Colonic mucosa (tissue), 4 donors: ENCODE measurements around the gene ROBO1. TPM values are rescaled to one million over a fixed set of nuclear protein-coding genes. Genes with fewer than 3 reads are reported as not detected.

Experiments
- DNase-seq: peaks from one replicate; pipeline ENCODE4 v3.0.0-alpha.2; 2020
- H3K27ac ChIP-seq: fragments of 200-600 bp; one replicate; pipeline ENCODE4 v1.8.0; 2021
- H3K27me3 ChIP-seq: fragments of 200-600 bp; one replicate; pipeline ENCODE4 v1.8.0; 2021
- H3K36me3 ChIP-seq: fragments of 200-600 bp; one replicate; pipeline ENCODE4 v1.8.0; 2021
- H3K4me1 ChIP-seq: fragments of 200-600 bp; one replicate; pipeline ENCODE4 v1.8.0; 2021; ENCODE audit warnings: mild to moderate bottlenecking
- H3K4me3 ChIP-seq: fragments of 200-600 bp; one replicate; pipeline ENCODE4 v1.8.0; 2021
- H3K9ac ChIP-seq, 2 donors: one replicate each; pipeline ENCODE4 v1.7.0; 2013; ENCODE audit warnings: control low read depth in 2 of 2, low read depth in 2 of 2, low read length in 2 of 2
- H3K9me3 ChIP-seq: fragments of 200-600 bp; one replicate; pipeline ENCODE4 v1.8.0; 2021
- intact Hi-C: fragments of 100-400 bp; cut with DNase I; formaldehyde crosslinking; loops from one replicate; pipeline ENCODE4 v1.14.1; 2022
- total RNA-seq, 2 donors: library from RNA; stranded (reverse); fragmentation: NEBNext Ultra II Directional in 1 of 2; extraction: Animal tissue kit (Norgen Biotek cat#: 25700) in 1 of 2; gene quantifications; one replicate each; pipeline ENCODE4 v1.2.1, GENCODE V29; 2021
- TF ChIP-seq, protein P1 (sequence below): fragments of 200-600 bp; IDR thresholded peaks from one replicate; pipeline ENCODE4 v1.8.0; 2022; ENCODE audit warnings: antibody characterized with exemption, mild to moderate bottlenecking
- donor health status: healthy.
- donor health status: DM: no; HTN: no; CAD: no.
- donor health status: DM: no; HTN: no; CAD: no.

Gene ROBO1
- total RNA-seq, 2 donors from 2014 or later = 8.1 to 9.4 TPM

DNA sequence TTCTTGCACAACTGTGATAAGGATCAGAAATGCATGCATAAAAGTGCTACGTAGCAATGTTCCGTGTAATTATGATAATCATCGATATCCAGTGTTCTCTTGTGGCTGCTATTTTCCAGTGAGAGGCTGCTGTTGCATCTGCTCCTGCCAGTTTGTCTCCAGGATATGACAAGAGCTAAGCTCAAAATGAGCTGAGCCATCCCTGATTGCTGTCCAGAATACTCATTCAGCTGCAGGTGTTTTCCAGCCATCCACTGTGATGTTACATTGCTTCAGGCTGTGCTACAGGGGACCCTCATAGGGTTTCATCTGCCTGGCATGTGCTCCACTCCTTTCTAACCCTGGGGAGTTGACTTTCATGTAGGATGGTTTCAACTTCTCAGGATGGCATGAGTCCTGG lies 976.0 kb downstream of the ROBO1 start:
- intact Hi-C loops = no loop called here
- TF ChIP-seq, protein P1, sequence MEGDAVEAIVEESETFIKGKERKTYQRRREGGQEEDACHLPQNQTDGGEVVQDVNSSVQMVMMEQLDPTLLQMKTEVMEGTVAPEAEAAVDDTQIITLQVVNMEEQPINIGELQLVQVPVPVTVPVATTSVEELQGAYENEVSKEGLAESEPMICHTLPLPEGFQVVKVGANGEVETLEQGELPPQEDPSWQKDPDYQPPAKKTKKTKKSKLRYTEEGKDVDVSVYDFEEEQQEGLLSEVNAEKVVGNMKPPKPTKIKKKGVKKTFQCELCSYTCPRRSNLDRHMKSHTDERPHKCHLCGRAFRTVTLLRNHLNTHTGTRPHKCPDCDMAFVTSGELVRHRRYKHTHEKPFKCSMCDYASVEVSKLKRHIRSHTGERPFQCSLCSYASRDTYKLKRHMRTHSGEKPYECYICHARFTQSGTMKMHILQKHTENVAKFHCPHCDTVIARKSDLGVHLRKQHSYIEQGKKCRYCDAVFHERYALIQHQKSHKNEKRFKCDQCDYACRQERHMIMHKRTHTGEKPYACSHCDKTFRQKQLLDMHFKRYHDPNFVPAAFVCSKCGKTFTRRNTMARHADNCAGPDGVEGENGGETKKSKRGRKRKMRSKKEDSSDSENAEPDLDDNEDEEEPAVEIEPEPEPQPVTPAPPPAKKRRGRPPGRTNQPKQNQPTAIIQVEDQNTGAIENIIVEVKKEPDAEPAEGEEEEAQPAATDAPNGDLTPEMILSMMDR = no peak
- Histone ChIP-seq H3K9ac (no peak overlapping the region), H3K27ac (no peak overlapping the region), H3K4me1 (no peaks in the 10 kb centered on the region), H3K9me3 (no peaks in the 10 kb centered on the region), H3K4me3 (no peak overlapping the region), H3K36me3 (no peaks in the 10 kb centered on the region), H3K27me3 (no peaks in the 10 kb centered on the region)
- no peak for DNase-seq

DNA sequence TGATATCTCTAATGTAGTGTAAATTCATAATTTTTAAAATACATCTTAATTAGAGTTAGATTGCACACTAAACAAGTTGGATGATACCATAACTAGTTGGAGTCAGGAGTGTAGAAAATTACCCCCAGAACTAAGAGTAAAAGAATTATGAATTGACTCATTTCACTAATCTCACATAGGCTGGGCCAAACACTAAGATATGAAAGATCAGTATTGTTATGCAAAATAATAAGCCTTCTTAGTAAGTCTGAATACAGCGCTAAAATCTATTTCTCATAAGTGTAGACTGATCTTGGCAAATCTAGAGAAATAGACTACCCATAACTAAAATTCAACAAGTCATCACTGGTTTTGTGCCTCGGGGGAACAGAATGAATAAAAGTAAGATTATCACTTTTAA lies 979.0 kb downstream of the ROBO1 start:
- no peak overlapping the region for H3K27ac ChIP-seq
- DNase-seq = no peak
- H3K9ac ChIP-seq = no peak overlapping the region
- no peaks in the 10 kb centered on the region for H3K9me3 ChIP-seq
- no peak overlapping the region for H3K4me3 ChIP-seq
- intact Hi-C loops = no loop called here
- H3K36me3 ChIP-seq = no peaks in the 10 kb centered on the region
- TF ChIP-seq, protein P1 = no peak
- no peaks in the 10 kb centered on the region for H3K4me1 ChIP-seq
- H3K27me3 ChIP-seq = no peaks in the 10 kb centered on the region

DNA sequence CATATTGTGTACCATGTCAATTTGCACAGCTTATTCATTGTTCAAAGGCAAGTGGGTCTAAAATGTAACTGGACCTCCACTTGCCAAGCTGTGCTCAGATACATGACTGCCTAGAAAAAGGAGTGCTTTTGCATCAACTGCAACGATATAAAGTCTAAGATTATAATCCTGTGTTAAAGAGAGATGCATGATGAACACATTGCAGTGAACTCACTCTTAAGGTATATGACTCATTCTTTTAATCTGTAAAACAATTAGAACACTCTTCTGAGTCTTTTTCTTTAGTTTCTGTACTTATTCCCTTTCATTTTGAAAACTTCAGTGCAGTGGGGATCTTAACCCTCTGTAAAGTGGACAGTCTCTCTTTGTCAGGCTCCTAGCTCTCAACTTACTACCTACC lies 982.8 kb downstream of the ROBO1 start:
- no peak overlapping the region for H3K4me3 ChIP-seq
- H3K9ac ChIP-seq = no peak overlapping the region
- DNase-seq = no peak
- H3K27ac ChIP-seq = no peak overlapping the region
- TF ChIP-seq, protein P1 = no peak
- H3K36me3 ChIP-seq = no peaks in the 10 kb centered on the region
- no peaks in the 10 kb centered on the region for H3K27me3 ChIP-seq
- intact Hi-C loops = no loop called here
- H3K9me3 ChIP-seq = no peaks in the 10 kb centered on the region
- no peaks in the 10 kb centered on the region for H3K4me1 ChIP-seq

DNA sequence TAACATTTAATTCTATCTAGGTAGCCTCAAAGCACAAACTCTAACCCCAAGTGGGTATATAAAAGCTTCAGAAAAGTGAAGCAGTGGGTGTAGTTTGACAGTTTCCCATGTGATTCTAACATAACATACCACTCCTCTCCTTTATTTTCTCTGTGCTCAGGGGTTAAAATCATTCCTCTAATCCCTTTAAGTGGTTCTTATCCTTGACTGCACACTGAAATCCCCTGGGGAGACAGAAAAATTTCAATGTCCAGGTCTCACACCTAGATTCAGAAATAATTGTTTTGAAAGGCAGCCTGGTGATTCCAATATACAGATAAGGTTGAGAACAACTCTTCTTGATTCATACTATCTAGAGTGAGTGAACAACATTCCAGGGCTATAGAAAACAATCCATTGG lies 986.4 kb downstream of the ROBO1 start:
- intact Hi-C loops = no loop called here
- H3K9me3 ChIP-seq = no peaks in the 10 kb centered on the region
- H3K27ac ChIP-seq = no peak overlapping the region
- DNase-seq = no peak
- TF ChIP-seq, protein P1 = no peak
- no peaks in the 10 kb centered on the region for H3K27me3 ChIP-seq
- H3K4me3 ChIP-seq = no peak overlapping the region
- H3K9ac ChIP-seq = no peak overlapping the region
- no peaks in the 10 kb centered on the region for H3K4me1 ChIP-seq
- H3K36me3 ChIP-seq = no peaks in the 10 kb centered on the region

DNA sequence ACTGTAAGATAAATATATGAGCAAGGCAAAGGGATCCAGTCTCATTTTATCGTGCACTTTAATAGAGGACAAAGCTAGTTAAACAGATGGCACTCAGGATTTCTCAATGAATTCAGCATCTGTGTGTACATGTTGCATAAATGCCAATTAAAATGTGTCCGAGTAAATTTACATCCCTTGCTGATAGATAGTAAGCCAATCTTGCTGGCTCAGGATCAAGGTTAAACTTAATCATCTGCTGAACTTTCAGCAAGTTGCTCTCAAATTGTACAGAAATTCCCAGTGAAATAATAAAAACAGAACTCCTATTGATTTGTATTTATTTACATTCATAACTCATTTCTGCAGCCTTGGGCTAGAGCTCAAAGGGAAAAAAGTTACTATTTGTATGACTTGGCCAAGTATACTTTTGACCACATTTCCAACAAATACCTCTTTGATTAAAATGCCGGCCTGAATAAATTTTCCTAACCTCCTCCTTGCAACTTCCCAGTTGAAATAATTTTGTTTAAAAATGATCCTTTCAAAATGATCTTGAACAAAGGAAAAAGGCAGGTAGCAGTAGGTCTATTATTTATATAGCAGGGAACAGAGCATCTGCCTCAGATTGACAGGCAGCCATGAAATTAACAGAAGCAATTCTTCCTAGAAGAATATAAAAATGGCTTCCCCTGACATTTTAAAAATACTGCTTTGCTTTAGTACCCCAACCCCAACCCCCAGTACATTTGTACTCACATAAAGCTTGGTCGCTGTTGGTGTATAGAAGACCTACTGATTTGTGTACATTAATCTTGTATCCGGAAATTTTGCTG lies 1001.9 kb downstream of the ROBO1 start:
- no peaks in the 10 kb centered on the region for H3K36me3 ChIP-seq
- no peak for DNase-seq
- H3K27ac ChIP-seq = no peak overlapping the region
- no peak overlapping the region for H3K9ac ChIP-seq
- intact Hi-C loops = no loop called here
- no peaks in the 10 kb centered on the region for H3K9me3 ChIP-seq
- H3K4me1 ChIP-seq = no peaks in the 10 kb centered on the region
- TF ChIP-seq, protein P1 = no peak
- no peaks in the 10 kb centered on the region for H3K27me3 ChIP-seq
- no peak overlapping the region for H3K4me3 ChIP-seq
